Right lobe of liver (tissue), 4 donors: Measurements from ENCODE around the gene TCEANC2.

ENCODE experiments used
- CTCF ChIP-seq, 4 donors: fragments of 200-600 bp in 3 of 4; fragments of 450-650 bp in 1 of 4; IDR thresholded peaks; one replicate each; pipeline versions ENCODE4 v1.5.1 to v1.8.0; 2016 to 2022; ENCODE audit warnings: antibody characterized with exemption in 4 of 4, mild to moderate bottlenecking in 2 of 4
- POLR2A ChIP-seq: fragments of 450-650 bp; IDR thresholded peaks from one replicate; pipeline ENCODE4 v1.6.1; 2017; ENCODE audit warnings: antibody characterized with exemption, mild to moderate bottlenecking
- donor health status: DM: no; HTN: no; CAD: no.
- donor health status: DM: no; HTN: no; CAD: no.
- donor health status: DM: no; HTN: yes; CAD: no.

- TF ChIP-seq CTCF (IDR thresholded peaks at IDR 0.05) (no peak), POLR2A (no peak)
Measured at GRCh38 chr1:54124906-54125305, 71.5 kb downstream of the TCEANC2 start.
